Fibroblast of villous mesenchyme (primary cell): ENCODE data around the gene SORCS2. TPM values are rescaled to one million over a fixed set of nuclear protein-coding genes. Genes with fewer than 3 reads are reported as not detected.

Experiments
- DNase-seq: peaks from one replicate; pipeline ENCODE4 v3.0.0-alpha.2; 2010; ENCODE audit warnings: low read depth
- H3K4me3 ChIP-seq: 2 replicates; pipeline ENCODE4 v1.5.1; 2011; ENCODE audit warnings: low read depth, mild to moderate bottlenecking, low read length
- total RNA-seq: library from RNA; depleted of rRNA; stranded (reverse); fragments of >200 nt; gene quantifications from 2 replicates; pipeline ENCODE4 v1.2.3, GENCODE V29; 2012
- TF ChIP-seq, protein P1 (sequence below): IDR thresholded peaks from 2 replicates; pipeline ENCODE4 v1.5.1; 2012; ENCODE audit warnings: low read depth, mild to moderate bottlenecking, low read length; ENCODE audit not compliant: insufficient read depth

SORCS2 gene
- total RNA-seq, 1 donor = under 0.01 TPM

- no peak for DNase-seq
- TF ChIP-seq, protein P1, sequence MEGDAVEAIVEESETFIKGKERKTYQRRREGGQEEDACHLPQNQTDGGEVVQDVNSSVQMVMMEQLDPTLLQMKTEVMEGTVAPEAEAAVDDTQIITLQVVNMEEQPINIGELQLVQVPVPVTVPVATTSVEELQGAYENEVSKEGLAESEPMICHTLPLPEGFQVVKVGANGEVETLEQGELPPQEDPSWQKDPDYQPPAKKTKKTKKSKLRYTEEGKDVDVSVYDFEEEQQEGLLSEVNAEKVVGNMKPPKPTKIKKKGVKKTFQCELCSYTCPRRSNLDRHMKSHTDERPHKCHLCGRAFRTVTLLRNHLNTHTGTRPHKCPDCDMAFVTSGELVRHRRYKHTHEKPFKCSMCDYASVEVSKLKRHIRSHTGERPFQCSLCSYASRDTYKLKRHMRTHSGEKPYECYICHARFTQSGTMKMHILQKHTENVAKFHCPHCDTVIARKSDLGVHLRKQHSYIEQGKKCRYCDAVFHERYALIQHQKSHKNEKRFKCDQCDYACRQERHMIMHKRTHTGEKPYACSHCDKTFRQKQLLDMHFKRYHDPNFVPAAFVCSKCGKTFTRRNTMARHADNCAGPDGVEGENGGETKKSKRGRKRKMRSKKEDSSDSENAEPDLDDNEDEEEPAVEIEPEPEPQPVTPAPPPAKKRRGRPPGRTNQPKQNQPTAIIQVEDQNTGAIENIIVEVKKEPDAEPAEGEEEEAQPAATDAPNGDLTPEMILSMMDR = no peak
- no peak overlapping the region for H3K4me3 ChIP-seq
Observed at GRCh38 chr4:7267829-7268228, 75.5 kb downstream of the SORCS2 start.

DNA sequence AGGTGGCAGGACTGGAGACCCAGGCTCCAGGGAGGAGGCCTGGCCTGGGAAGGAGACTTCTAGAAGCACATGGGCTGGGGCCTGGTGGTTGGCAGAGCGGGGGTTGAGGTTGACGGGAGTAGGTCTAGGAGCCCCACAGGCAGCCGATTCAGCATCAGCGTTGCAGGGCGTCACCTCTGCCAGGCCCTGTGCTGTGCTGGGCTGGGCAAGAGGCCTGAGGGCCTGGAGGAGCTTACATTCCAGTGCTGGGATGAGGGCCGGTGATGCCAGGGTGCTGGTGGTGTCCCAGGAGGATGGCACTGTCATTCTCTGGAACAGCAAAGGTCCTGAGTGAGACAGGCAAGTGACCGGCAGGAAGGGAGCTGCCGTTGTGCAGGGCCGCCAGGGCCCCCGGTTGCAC is 76.6 kb downstream of the SORCS2 start:
- H3K4me3 ChIP-seq = no peak overlapping the region
- TF ChIP-seq, protein P1 = no peak
- no peak for DNase-seq

GRCh38 chr4:7270121-7270520 is 77.8 kb downstream of the SORCS2 start:
- H3K4me3 ChIP-seq = no peak overlapping the region
- TF ChIP-seq, protein P1 = no peak
- DNase-seq = no peak

- DNase-seq = no peak
- TF ChIP-seq, protein P1 = no peak
Observed at GRCh38 chr4:7272404-7272803, 80.1 kb downstream of the SORCS2 start.

GRCh38 chr4:7273738-7274297 is 81.5 kb downstream of the SORCS2 start:
- no peak overlapping the region for H3K4me3 ChIP-seq
- TF ChIP-seq, protein P1 = no peak
- no peak for DNase-seq

More at GRCh38 chr4:7272404-7272803, 80.1 kb downstream of the SORCS2 start:
- H3K4me3 ChIP-seq = no peak overlapping the region

- no peak for DNase-seq
- TF ChIP-seq, protein P1 = no peak
- no peak overlapping the region for H3K4me3 ChIP-seq
Observed at GRCh38 chr4:7275067-7275466, 82.7 kb downstream of the SORCS2 start.
